NCI-H2171 treated with DMSO at 0.1 percent for 48 hours (cell line): ENCODE results near the gene MYL6B.
"Not testable (repeated sequence)": the region's sequence is repeated elsewhere in the genome, so short reads cannot be mapped to it uniquely, and the experiment has no call there.

ENCODE experiments used
- DNase-seq: peaks from one replicate; lab custom pipeline; 2025; lab: John Stamatoyannopoulos, UW

MYL6B gene

DNA sequence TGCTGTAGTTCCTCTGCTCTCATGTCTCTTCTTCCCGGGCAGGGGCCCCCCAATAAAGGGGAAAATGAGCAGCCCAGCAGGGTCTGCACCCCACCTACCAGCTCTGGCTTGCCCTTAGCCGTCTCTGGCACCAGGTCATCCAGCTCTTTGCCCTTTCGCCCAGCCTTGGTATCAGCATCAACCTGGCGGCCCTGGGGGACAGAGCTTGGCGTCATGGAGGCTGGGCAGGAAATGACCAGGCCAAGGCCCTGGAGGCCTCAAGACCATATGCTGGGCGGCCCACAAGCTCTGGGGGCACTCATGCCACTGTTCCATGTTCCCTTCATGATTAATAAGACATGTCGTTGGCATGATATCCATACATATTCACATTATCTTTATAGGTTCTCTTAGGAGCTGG, 20.5 kb downstream of the MYL6B start:
- DNase-seq = no peak

GRCh38 chr12:56178347-56178746, 26.0 kb downstream of the MYL6B start:
- DNase-seq = no peak

- no peak for DNase-seq
These were observed 34.6 kb downstream of the MYL6B start for GRCh38 chr12:56186957-56187356.

GRCh38 chr12:56188131-56188777, 35.9 kb downstream of the MYL6B start:
- DNase-seq = no peak

GRCh38 chr12:56188778-56189098, 36.4 kb downstream of the MYL6B start:
- peak; percentile 49 for DNase-seq

DNA sequence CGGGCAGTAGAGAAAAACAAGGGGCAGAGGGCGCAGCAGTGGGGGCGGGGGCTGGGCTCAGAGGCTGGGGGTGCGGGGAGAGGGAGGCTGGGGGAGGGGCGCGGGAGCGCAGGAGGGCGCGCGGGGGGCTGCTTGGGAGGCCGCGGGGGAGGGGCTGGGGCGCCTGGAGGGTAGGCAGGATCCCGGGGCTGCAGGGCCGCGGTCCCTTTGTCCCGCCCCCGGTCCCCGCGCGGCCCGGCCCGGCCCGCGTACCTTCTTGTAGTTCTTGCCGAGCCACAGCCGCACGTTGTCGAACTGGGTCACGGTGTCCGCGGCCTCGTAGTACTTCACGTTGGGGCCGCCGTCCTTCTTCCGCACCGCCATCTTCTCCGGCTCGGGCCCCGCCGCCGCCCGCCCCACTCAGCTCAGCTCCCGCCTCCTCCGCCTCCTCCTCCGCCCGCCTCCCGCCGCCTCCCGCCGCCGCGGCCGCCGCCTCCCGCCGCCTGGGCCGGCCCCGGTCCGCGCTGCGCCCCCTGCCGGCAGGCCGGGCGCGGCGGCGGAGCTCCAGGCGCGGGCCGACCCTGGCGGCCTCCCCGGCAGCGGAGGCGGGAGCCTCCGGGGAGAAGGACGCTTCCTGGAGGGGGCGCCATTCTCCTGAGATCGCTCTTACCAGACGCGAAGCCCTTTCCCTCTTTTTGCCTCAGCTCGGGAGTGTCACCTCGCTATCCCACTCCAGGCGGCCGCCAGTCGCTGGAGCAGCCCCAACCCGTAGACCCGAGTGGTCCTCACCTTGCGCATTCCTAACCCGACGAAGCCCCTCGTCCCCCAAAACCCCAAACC, 36.9 kb downstream of the MYL6B start, which contains the start of gene SMARCC2:
Gene SMARCC2, minus strand, starts transcription at position 385 of the 819 bp plus-strand sequence. Its CDS starts 22 bp downstream, at position 363.
- DNase-seq = peak; percentile 83

DNA sequence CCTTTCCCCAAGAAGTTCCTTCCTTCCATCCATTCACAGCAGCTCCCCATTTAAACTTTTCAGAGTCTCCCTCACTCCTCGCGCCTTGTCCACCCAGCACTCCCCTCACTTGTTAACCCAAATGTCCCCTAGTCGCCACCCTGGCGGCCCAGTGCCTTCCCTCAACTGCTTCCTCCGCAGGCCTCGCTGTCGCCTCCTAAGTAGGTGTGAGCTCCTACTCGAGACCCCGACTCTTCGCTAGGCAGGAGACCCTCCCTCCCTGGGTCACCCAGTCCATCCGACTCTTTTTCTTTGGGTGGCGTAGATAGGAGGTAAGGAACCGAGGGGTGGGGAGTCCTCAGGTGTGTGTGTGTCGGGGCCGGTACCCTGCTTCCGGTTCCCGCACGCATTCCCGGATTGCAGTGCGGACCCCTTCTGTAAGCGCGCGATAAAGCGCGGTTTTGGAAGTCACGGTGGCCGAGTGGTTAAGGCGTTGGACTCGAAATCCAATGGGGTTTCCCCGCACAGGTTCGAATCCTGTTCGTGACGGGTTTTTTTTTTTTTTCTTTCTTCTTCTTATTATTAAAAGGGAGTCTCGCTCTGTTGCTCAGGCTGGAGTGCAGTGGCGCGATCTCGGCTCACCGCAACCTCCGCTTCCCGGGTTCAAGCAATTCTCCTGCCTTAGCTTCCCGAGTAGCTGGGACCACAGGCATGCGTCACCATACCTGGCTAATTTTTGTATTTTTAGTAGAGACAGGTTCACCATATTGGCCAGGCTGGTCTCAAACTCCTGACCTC, 37.7 kb downstream of the MYL6B start:
- peak; percentile 87 for DNase-seq

GRCh38 chr12:56190695-56191155, 38.3 kb downstream of the MYL6B start:
- peak; percentile 43 for DNase-seq

GRCh38 chr12:56192582-56192981, 40.2 kb downstream of the MYL6B start:
- no peak for DNase-seq

DNA sequence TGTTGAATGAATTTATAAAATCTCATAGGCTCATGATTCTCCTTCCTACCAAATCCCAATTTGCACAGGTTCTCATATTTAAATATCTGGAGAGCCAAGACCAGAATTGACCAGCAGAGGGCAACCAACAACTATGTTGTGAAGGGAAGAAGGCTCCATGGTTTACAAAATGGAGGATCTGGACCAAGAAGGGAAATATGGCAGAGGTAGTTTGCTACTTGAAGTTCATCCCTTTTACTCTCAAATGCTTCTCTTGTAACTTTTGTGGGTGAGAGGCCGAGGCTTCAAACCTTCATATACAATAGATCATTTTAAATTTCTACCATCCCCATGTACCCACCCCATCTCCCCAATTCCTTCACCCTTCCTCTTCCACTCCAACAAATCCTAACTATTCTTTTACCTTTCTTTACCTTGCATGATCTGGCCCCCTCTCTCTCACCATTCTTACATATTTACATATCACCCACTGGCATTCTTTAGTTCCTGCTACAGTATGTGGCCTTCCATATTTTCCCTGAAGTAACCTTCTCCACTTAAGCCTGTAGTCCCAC, 40.7 kb downstream of the MYL6B start:
- DNase-seq = peak; percentile 85

GRCh38 chr12:56196818-56197550, 44.6 kb downstream of the MYL6B start:
- DNase-seq = not testable (repeated sequence)

GRCh38 chr12:56197921-56198635, 45.7 kb downstream of the MYL6B start:
- DNase-seq = no peak

DNA sequence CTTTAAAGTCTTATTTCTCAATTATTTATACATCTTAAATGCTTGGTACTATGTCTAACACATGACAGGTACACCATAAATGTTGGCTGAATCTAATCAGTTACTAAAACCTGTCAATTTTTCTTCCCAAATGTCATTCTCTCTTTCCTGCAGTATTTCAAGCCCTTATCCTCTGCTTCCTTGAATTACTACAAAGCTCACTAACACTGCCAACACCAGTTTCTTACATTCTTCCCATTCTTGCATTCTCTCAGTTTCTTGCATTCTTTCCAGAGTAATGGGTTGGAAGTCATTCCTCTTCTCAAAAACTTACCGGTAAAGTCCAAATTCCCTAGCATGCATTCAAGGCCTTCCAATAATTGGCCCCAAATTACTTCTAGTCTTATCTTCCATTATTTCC, 46.4 kb downstream of the MYL6B start:
- no peak for DNase-seq

GRCh38 chr12:56202366-56202765, 50.0 kb downstream of the MYL6B start:
- no peak for DNase-seq

DNA sequence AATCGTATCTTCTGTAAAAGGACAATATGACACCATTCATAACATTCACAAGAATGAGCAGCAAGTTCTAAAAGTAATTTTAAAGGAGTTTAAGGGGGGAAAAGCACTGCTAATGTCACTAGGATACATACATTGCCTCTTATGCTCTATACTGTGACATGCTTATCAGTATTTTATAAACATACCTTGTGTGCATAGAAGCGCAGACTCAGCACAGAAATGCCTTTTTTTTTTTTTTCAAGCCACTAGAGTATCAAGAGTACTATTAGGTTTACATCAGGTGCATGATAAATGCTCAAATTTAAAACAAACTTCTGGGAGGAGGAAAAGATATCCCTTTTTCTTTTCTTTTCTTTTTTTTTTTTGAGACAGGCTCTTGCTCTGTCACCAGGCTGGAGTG, 50.5 kb downstream of the MYL6B start:
- no peak for DNase-seq

DNA sequence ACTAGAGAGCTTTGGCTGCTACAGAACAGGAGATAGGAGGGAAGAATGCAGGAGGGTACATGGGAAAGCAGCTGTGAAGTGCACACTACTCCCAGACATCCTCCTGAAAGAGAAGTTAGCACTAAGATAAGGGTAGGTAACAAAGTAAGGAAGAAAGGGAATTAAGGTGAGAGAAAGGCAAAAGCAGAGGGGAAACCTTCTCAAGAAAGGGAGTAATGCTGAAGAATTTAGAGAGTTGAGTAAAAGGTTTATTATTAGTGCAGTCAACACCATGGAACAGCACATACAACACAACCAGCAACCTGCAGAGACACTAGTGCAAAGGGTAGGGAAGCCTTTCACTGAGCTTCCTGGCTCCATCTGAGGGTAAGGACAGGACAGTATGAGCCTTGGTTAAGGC, 51.9 kb downstream of the MYL6B start:
- no peak for DNase-seq

- no peak for DNase-seq
These were observed 53.1 kb downstream of the MYL6B start for GRCh38 chr12:56205445-56205844.

- no peak for DNase-seq
These were observed 54.2 kb downstream of the MYL6B start for GRCh38 chr12:56206452-56207166.
